Endodermal cell (in vitro differentiated cells): Measurements from ENCODE around the gene CBLIF. TPM values are rescaled to one million over a fixed set of nuclear protein-coding genes. Genes with fewer than 3 reads are reported as not detected.
A peak's percentile ranks its signal among the peaks of the same experiment; 100 is the strongest.
"Not testable (repeated sequence)": the region's sequence is repeated elsewhere in the genome, so short reads cannot be mapped to it uniquely, and the experiment has no call there.

Experiments
- DNase-seq: peaks from one replicate; pipeline ENCODE4 v3.0.0-alpha.2; 2017
- H3K27ac ChIP-seq: 2 replicates; pipeline ENCODE4 v1.5.1; 2013; ENCODE audit warnings: mild to moderate bottlenecking, low read depth, low read length, moderate library complexity
- H3K27me3 ChIP-seq: 2 replicates; pipeline ENCODE4 v1.6.1; 2013; ENCODE audit warnings: mild to moderate bottlenecking, low read length, moderate library complexity; ENCODE audit not compliant: insufficient read depth, control insufficient read depth, poor library complexity, severe bottlenecking
- H3K36me3 ChIP-seq: 2 replicates; pipeline ENCODE4 v1.7.0; 2013; ENCODE audit warnings: mild to moderate bottlenecking, low read length, moderate library complexity; ENCODE audit not compliant: control insufficient read depth, insufficient read depth
- H3K4me1 ChIP-seq: one replicate; pipeline ENCODE4 v1.7.0; 2013; ENCODE audit warnings: low read length; ENCODE audit not compliant: control insufficient read depth, insufficient read depth
- H3K4me3 ChIP-seq: 2 replicates; pipeline ENCODE4 v1.5.1; 2013; ENCODE audit warnings: mild to moderate bottlenecking, low read length, moderate library complexity
- H3K9ac ChIP-seq: 2 replicates; pipeline ENCODE4 v1.6.1; 2013; ENCODE audit warnings: mild to moderate bottlenecking, low read length, moderate library complexity; ENCODE audit not compliant: poor library complexity, severe bottlenecking; ENCODE audit errors: extremely low read depth
- H3K9me3 ChIP-seq: 2 replicates; pipeline ENCODE4 v1.6.1; 2013; ENCODE audit warnings: mild to moderate bottlenecking, low read length, moderate library complexity; ENCODE audit not compliant: control insufficient read depth
- H3K27ac Mint-ChIP-seq: 2 replicates; pipeline ENCODE4 v1.8.0; 2020; ENCODE audit warnings: mixed read lengths
- H3K27me3 Mint-ChIP-seq: 2 replicates; pipeline ENCODE4 v1.8.0; 2021; ENCODE audit warnings: mild to moderate bottlenecking, mixed read lengths; ENCODE audit not compliant: insufficient read depth
- H3K36me3 Mint-ChIP-seq: 2 replicates; pipeline ENCODE4 v1.8.0; 2020; ENCODE audit warnings: low read depth, mixed read lengths
- H3K4me1 Mint-ChIP-seq: 2 replicates; pipeline ENCODE4 v1.8.0; 2020; ENCODE audit warnings: mixed read lengths
- H3K4me3 Mint-ChIP-seq: 2 replicates; pipeline ENCODE4 v1.8.0; 2020; ENCODE audit warnings: mild to moderate bottlenecking, moderate library complexity, mixed read lengths
- H3K9me3 Mint-ChIP-seq: 2 replicates; pipeline ENCODE4 v1.8.0; 2020; ENCODE audit warnings: mild to moderate bottlenecking, mixed read lengths
- CTCF ChIP-seq: fragments of 200-600 bp; sonication (generic); conservative IDR thresholded peaks from 2 replicates; pipeline ENCODE4 v1.5.0; 2021; ENCODE audit warnings: antibody characterized with exemption, mild to moderate bottlenecking
- WGBS, 2 experiments: methylation state at CpG; one replicate each; pipeline versions ENCODE4 v1.1.5 to v1.1.7; 2013; ENCODE audit warnings: missing lambda C conversion rate in 2 of 2, mixed read lengths in 1 of 2; ENCODE audit not compliant: insufficient coverage in 1 of 2, insufficient read length in 1 of 2; 5-methylcytosine and 5-hydroxymethylcytosine counted together
- total RNA-seq, 2 donors: library from RNA; stranded (reverse); fragmentation: NEBNext Ultra II Directional in 1 of 2; extraction: Animal tissue kit (Norgen Biotek cat#: 25700) in 1 of 2; gene quantifications; 2 replicates in 1 of 2; 3 replicates in 1 of 2; pipeline ENCODE4 v1.2.1, GENCODE V29; 2021

CBLIF gene
- total RNA-seq, 2 donors from 2014 or later: not detected

GRCh38 chr11:59859673-59860072 lies 14.4 kb upstream of the CBLIF start:
- no peaks in the 10 kb centered on the region for H3K36me3 ChIP-seq
- H3K9ac ChIP-seq: no peak overlapping the region
- H3K4me1 Mint-ChIP-seq: peaks cover 7% of the 10 kb centered on the region
- H3K27me3 Mint-ChIP-seq: no peaks in the 10 kb centered on the region
- no peak overlapping the region for H3K27ac Mint-ChIP-seq
- H3K4me3 ChIP-seq: no peak overlapping the region
- no peak overlapping the region for H3K4me3 Mint-ChIP-seq
- no peaks in the 10 kb centered on the region for H3K9me3 ChIP-seq
- no peaks in the 10 kb centered on the region for H3K27me3 ChIP-seq
- no peaks in the 10 kb centered on the region for H3K9me3 Mint-ChIP-seq
- TF ChIP-seq CTCF: no peak
- H3K36me3 Mint-ChIP-seq: no peaks in the 10 kb centered on the region
- H3K27ac ChIP-seq: no peak overlapping the region
- no peaks in the 10 kb centered on the region for H3K4me1 ChIP-seq
- DNase-seq: no peak

GRCh38 chr11:59857439-59858434 lies 12.4 kb upstream of the CBLIF start:
- peak overlapping the region; percentile 56 for H3K27ac Mint-ChIP-seq
- H3K36me3 Mint-ChIP-seq: no peaks in the 10 kb centered on the region
- no peaks in the 10 kb centered on the region for H3K9me3 Mint-ChIP-seq
- peaks cover 7% of the 10 kb centered on the region for H3K4me1 Mint-ChIP-seq
- no peaks in the 10 kb centered on the region for H3K9me3 ChIP-seq
- no peak overlapping the region for H3K4me3 Mint-ChIP-seq
- H3K9ac ChIP-seq: no peak overlapping the region
- H3K27me3 ChIP-seq: no peaks in the 10 kb centered on the region
- H3K27ac ChIP-seq: no peak overlapping the region
- H3K4me1 ChIP-seq: no peaks in the 10 kb centered on the region
- WGBS, 2 experiments: 84 to 90% methylated on average over 4 to 9 of the region's 10 CpGs
- H3K4me3 ChIP-seq: no peak overlapping the region
- H3K27me3 Mint-ChIP-seq: no peaks in the 10 kb centered on the region
- no peak for TF ChIP-seq CTCF
- no peaks in the 10 kb centered on the region for H3K36me3 ChIP-seq
- peak; percentile 50 for DNase-seq

GRCh38 chr11:59854871-59855270 lies 9.6 kb upstream of the CBLIF start:
- DNase-seq: no peak
- Histone ChIP-seq H3K27me3 (no peaks in the 10 kb centered on the region), H3K9me3 (no peaks in the 10 kb centered on the region), H3K9ac (no peak overlapping the region), H3K4me1 (no peaks in the 10 kb centered on the region), H3K4me3 (no peak overlapping the region), H3K27ac (no peak overlapping the region), H3K36me3 (no peaks in the 10 kb centered on the region)
- no peaks in the 10 kb centered on the region for H3K27me3 Mint-ChIP-seq
- no peaks in the 10 kb centered on the region for H3K9me3 Mint-ChIP-seq
- peaks cover 7% of the 10 kb centered on the region for H3K4me1 Mint-ChIP-seq
- H3K4me3 Mint-ChIP-seq: no peak overlapping the region
- no peak overlapping the region for H3K27ac Mint-ChIP-seq
- H3K36me3 Mint-ChIP-seq: no peaks in the 10 kb centered on the region
- TF ChIP-seq CTCF: no peak
- WGBS, 2 experiments: 73% methylated on average over 1 to 2 of the region's 2 CpGs

- H3K36me3 Mint-ChIP-seq: not testable (repeated sequence)
These were observed 6.1 kb upstream of the CBLIF start for GRCh38 chr11:59851416-59851815.

GRCh38 chr11:59849551-59849950 lies 4.3 kb upstream of the CBLIF start:
- WGBS, 2 experiments: 85 to 92% methylated on average over 2 of the region's 2 CpGs
- not testable (repeated sequence) for H3K27me3 ChIP-seq, H3K4me1 ChIP-seq, DNase-seq, H3K4me1 Mint-ChIP-seq, H3K36me3 ChIP-seq, H3K36me3 Mint-ChIP-seq, H3K9me3 ChIP-seq, H3K4me3 ChIP-seq, H3K27ac Mint-ChIP-seq, H3K9me3 Mint-ChIP-seq, H3K9ac ChIP-seq, H3K27ac ChIP-seq, H3K27me3 Mint-ChIP-seq, H3K4me3 Mint-ChIP-seq

More at GRCh38 chr11:59851416-59851815, 6.1 kb upstream of the CBLIF start:
- not testable (repeated sequence) for H3K4me1 ChIP-seq, H3K27me3 ChIP-seq, H3K4me3 ChIP-seq, H3K27ac ChIP-seq, H3K4me1 Mint-ChIP-seq, H3K36me3 ChIP-seq, H3K4me3 Mint-ChIP-seq, DNase-seq, H3K27me3 Mint-ChIP-seq, H3K9me3 Mint-ChIP-seq, H3K9ac ChIP-seq, H3K27ac Mint-ChIP-seq, H3K9me3 ChIP-seq
- WGBS, 2 experiments: 67 to 96% methylated on average over 1 to 5 of the region's 5 CpGs
